ENCODE results near the gene TIMM44. TPM values are rescaled to one million over a fixed set of nuclear protein-coding genes. Genes with fewer than 3 reads are reported as not detected.

The TIMM44 gene
- polyA plus RNA-seq, 1 donor (not counting 4 experiments of a cell fraction or from before 2014, with no cell fraction given): 34.8 TPM

GRCh38 chr19:7904074-7905020, 39.1 kb downstream of the TIMM44 start:
- Histone ChIP-seq H3K9me1 (ENCODE audit: control insufficient read depth, extremely low read depth, insufficient read depth, low read length) (peaks cover 3% of the 10 kb centered on the region), H3K4me1 (ENCODE audit: control insufficient read depth, extremely low read depth, insufficient read depth, low read length) (peaks cover 52% of the 10 kb centered on the region), H3K9me3 (ENCODE audit: control insufficient read depth, low read depth, low read length) (no peaks in the 10 kb centered on the region), H3K36me3 (ENCODE audit: control insufficient read depth in 2 of 2, extremely low read depth in 1 of 2, insufficient read depth in 2 of 2, low read length in 2 of 2) (peaks cover 0 to 9% of the 10 kb centered on the region in 2 experiments), H3K79me2 (ENCODE audit: control insufficient read depth, insufficient read depth, low read length) (peaks cover 45% of the 10 kb centered on the region), H3K4me2 (ENCODE audit: control insufficient read depth, extremely low read depth, insufficient read depth, low read depth, low read length) (peak overlapping the region; percentile 86), H2AFZ (ENCODE audit: control insufficient read depth, low read length) (peak overlapping the region; percentile 30), H3K27ac (ENCODE audit: control insufficient read depth, insufficient read depth, low read length) (peak overlapping the region; percentile 81), H3K9ac (ENCODE audit: control insufficient read depth, extremely low read depth, insufficient read depth, low read length) (peak overlapping the region; percentile 93), H4K20me1 (ENCODE audit: control insufficient read depth, extremely low read depth, insufficient read depth, low read length) (peaks cover 5% of the 10 kb centered on the region), H3K4me3 (ENCODE audit: control insufficient read depth in 2 of 3, extremely low read depth in 1 of 3, insufficient read depth in 2 of 3, low read depth in 1 of 3, low read length in 3 of 3) (peak overlapping the region; percentile 84 to 90 (median 88)), H3K27me3 (ENCODE audit: control insufficient read depth, extremely low read depth, insufficient read depth, low read length) (no peaks in the 10 kb centered on the region)
- FAIRE-seq: no peak
- DNase-seq (ENCODE audit: low read depth, low spot score): no peak
- dilution Hi-C loops (cut with MboI; ENCODE audit: extremely low pct_ligation_motif_present, low sequenced_read_pairs): no loop called here
- no peak for TF ChIP-seq CTCF (optimal IDR thresholded peaks at IDR 0.05 in 1 of 3, IDR thresholded peaks at IDR 0.05 in 1 of 3, conservative IDR thresholded peaks at IDR 0.05 in 1 of 3; ENCODE audit: extremely low read depth in 1 of 3, insufficient read depth in 2 of 3, low read length in 3 of 3)
- no peak for TF ChIP-seq EZH2 (IDR thresholded peaks at IDR 0.05; ENCODE audit: low read length)

- Histone ChIP-seq H3K4me3 (ENCODE audit: control insufficient read depth in 2 of 3, extremely low read depth in 1 of 3, insufficient read depth in 2 of 3, low read depth in 1 of 3, low read length in 3 of 3) (peak within 1 kb of the TSS; percentile 84 to 94 (median 90)), H3K27me3 (ENCODE audit: control insufficient read depth, extremely low read depth, insufficient read depth, low read length) (no peaks in the 10 kb centered on the region), H4K20me1 (ENCODE audit: control insufficient read depth, extremely low read depth, insufficient read depth, low read length) (peaks cover 5% of the 10 kb centered on the region), H3K79me2 (ENCODE audit: control insufficient read depth, insufficient read depth, low read length) (peaks cover 45% of the 10 kb centered on the region), H3K9me3 (ENCODE audit: control insufficient read depth, low read depth, low read length) (no peaks in the 10 kb centered on the region), H3K9ac (ENCODE audit: control insufficient read depth, extremely low read depth, insufficient read depth, low read length) (peak within 1 kb of the TSS; percentile 99), H3K27ac (ENCODE audit: control insufficient read depth, insufficient read depth, low read length) (peak within 1 kb of the TSS; percentile 98), H3K9me1 (ENCODE audit: control insufficient read depth, extremely low read depth, insufficient read depth, low read length) (peaks cover 3% of the 10 kb centered on the region), H2AFZ (ENCODE audit: control insufficient read depth, low read length) (peak within 1 kb of the TSS; percentile 68), H3K4me2 (ENCODE audit: control insufficient read depth, extremely low read depth, insufficient read depth, low read depth, low read length) (peak within 1 kb of the TSS; percentile 92), H3K36me3 (ENCODE audit: control insufficient read depth in 2 of 2, extremely low read depth in 1 of 2, insufficient read depth in 2 of 2, low read length in 2 of 2) (peaks cover 6 to 14% of the 10 kb centered on the region in 2 experiments), H3K4me1 (ENCODE audit: control insufficient read depth, extremely low read depth, insufficient read depth, low read length) (peaks cover 52% of the 10 kb centered on the region)
- DNase-seq (ENCODE audit: low read depth, low spot score) (peak; percentile 95), FAIRE-seq (peak; percentile 89)
- dilution Hi-C loops (cut with MboI; ENCODE audit: extremely low pct_ligation_motif_present, low sequenced_read_pairs): no loop called here
- TF ChIP-seq EZH2 (IDR thresholded peaks at IDR 0.05; ENCODE audit: low read length) (no peak), CTCF (optimal IDR thresholded peaks at IDR 0.05 in 1 of 3, IDR thresholded peaks at IDR 0.05 in 1 of 3, conservative IDR thresholded peaks at IDR 0.05 in 1 of 3; ENCODE audit: extremely low read depth in 1 of 3, insufficient read depth in 2 of 3, low read length in 3 of 3) (peak; percentile 64 to 99 (median 69))
These were observed 40.0 kb downstream of the TIMM44 start, which contains the start of gene MAP2K7 for GRCh38 chr19:7903244-7904073. MAP2K7 (plus strand) TSS chr19:7903877; CDS start chr19:7903945, 68 bp downstream.
